GM13977 (cell line): ENCODE data around the gene TSPAN32.

Experiments
- DNase-seq: peaks from one replicate; pipeline ENCODE4 v3.0.0; 2012; ENCODE audit warnings: low spot score
- in situ Hi-C: fragments of 300-500 bp; cut with MboI; formaldehyde crosslinking; loops from one replicate; pipeline ENCODE4 v1.12.0; 2022; ENCODE audit warnings: low sequenced_read_pairs, low pct_unique_long_range_greater_than_20kb, mixed read lengths, inconsistent platforms; ENCODE audit not compliant: unreplicated experiment
- TF ChIP-seq, protein P1 (sequence below): IDR thresholded peaks from 2 replicates; pipeline ENCODE4 v1.5.1; 2012; ENCODE audit warnings: mild to moderate bottlenecking, control low read depth; ENCODE audit not compliant: insufficient read depth; ENCODE audit errors: extremely low read depth, missing control alignments

The TSPAN32 gene

GRCh38 chr11:2300936-2301630 is 730 bp upstream of the TSPAN32 start:
- in situ Hi-C loops: no loop called here
- TF ChIP-seq, protein P1, sequence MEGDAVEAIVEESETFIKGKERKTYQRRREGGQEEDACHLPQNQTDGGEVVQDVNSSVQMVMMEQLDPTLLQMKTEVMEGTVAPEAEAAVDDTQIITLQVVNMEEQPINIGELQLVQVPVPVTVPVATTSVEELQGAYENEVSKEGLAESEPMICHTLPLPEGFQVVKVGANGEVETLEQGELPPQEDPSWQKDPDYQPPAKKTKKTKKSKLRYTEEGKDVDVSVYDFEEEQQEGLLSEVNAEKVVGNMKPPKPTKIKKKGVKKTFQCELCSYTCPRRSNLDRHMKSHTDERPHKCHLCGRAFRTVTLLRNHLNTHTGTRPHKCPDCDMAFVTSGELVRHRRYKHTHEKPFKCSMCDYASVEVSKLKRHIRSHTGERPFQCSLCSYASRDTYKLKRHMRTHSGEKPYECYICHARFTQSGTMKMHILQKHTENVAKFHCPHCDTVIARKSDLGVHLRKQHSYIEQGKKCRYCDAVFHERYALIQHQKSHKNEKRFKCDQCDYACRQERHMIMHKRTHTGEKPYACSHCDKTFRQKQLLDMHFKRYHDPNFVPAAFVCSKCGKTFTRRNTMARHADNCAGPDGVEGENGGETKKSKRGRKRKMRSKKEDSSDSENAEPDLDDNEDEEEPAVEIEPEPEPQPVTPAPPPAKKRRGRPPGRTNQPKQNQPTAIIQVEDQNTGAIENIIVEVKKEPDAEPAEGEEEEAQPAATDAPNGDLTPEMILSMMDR: no peak
- peak; percentile 52 for DNase-seq

GRCh38 chr11:2302306-2302895 is 588 bp downstream of the TSPAN32 start:
- DNase-seq: no peak
- in situ Hi-C loops: no loop called here
- TF ChIP-seq, protein P1: no peak

DNA sequence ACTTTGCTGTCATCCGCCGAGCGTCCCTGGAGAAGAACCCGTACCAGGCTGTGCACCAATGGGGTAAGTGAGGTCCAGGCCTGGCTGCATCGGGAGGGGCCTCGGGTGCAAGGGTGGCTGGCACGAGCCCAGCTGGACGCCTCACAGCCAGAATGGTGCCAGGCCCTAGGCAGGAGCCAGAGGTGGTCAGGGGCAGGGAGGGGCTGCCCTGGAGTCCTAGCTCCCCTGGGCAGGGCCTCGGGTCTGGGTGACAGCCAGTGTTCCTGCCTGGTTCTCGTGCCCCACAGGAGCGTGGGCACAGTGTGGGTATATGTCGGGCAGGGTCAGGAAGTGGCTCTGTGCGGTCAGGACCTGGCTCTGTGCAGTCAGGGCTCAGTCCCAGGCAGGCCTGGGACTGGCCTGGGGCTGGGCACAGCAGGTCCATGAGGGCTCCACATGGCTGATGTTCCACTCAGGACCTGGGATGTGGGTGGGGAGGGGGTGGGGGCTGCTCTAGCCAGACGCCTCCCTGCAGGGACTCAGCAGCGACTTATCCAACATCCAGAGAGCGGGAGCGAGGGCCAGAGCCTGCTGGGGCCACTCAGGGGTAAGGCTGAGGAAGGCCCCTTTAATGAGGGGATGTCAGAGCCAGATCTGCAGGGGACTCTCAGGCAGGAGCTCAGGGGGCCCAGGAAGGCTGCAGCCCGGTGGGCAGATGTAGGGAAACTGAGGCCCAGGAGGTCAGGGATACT is 1.2 kb downstream of the TSPAN32 start:
- DNase-seq: no peak
- in situ Hi-C loops: no loop called here
- TF ChIP-seq, protein P1: no peak

DNA sequence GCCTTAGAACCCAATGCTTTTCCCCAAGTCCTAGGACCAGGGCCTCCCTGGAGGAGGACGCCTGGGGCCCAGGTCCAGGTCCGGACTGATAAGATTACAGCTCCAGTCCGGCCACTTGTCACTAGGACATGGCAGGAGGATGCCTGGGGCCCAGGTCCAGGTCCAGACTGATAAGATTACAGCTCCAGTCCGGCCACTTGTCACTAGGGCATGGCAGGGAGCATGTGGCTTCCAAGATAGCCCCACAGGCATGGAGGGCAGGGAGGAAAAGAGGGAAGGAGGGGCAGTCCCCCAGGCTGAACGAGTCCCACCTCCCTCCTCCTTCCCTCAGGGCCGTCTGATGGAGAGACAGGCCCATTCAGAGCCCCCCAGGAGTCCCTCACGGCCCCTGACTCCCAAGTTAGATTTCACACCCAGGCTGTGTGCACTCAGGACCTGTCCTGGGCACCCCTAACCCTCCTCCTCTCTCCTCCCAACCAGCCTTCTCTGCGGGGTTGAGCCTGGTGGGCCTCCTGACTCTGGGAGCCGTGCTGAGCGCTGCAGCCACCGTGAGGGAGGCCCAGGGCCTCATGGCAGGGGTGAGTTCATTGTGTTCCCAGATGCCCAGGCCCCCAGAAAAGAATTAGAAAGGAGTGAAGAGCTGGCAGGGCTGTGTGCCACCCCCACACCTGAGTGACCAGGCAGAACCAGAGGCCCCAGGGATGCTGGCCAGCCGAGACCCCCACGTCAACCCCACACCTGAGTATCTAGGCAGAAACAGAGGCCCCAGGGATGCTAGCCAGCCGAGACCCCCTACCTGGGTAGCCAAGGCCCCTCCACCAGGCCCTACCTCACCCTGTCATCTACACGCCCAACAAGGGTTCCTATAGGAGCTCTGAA is 2.1 kb downstream of the TSPAN32 start:
- no peak for DNase-seq
- TF ChIP-seq, protein P1: no peak
- in situ Hi-C loops: no loop called here

DNA sequence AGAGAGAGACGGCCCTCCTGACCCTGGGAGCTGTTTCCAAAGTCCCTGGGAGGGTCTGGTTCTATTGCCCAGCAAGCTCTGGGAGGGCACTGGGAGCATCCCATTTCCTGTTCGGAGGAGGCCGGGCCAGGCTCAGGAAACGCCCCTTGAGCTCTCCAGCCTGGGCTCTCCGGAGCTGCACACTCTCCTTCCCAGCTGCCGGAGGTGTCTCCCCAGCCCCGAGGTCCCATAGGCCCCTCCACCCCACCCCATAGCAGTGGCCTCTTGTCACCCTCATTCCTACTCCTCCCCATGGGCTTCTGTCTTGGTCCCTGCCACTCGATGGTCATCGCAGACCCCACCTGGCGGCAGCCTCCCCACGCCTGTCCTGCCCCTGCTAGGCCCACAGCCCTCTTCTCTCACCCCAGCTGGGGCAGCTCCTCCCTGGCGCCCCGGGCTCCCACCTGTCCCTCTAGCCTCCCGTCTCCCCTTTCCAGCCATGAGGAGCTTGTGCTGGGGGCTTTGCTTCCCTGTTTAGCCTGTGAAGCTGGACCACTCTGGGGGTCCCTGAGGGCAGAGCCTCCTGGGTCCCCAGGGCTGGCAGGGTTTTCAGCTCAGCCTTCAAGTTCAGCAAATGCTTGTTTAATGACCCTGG is 2.8 kb downstream of the TSPAN32 start:
- in situ Hi-C loops: no loop called here
- TF ChIP-seq, protein P1: no peak
- no peak for DNase-seq
